AG09309 (cell line): ENCODE measurements around the gene NLRP12.
"Not testable (repeated sequence)": the region's sequence is repeated elsewhere in the genome, so short reads cannot be mapped to it uniquely, and the experiment has no call there.

ENCODE experiments used
- DNase-seq: peaks from one replicate; pipeline ENCODE4 v3.0.0-alpha.2; 2010; ENCODE audit warnings: low read depth
- H3K4me3 ChIP-seq: 2 replicates; pipeline ENCODE4 v1.5.1; 2011; ENCODE audit warnings: mild to moderate bottlenecking, low read depth, low read length, moderate library complexity; ENCODE audit not compliant: control insufficient read depth
- TF ChIP-seq, protein P1 (sequence below): IDR thresholded peaks from 2 replicates; pipeline ENCODE4 v1.5.1; 2011; ENCODE audit warnings: mild to moderate bottlenecking, low read depth, low read length, inconsistent platforms; ENCODE audit not compliant: insufficient read depth, control insufficient read depth; ENCODE audit errors: missing control alignments

The NLRP12 gene

DNA sequence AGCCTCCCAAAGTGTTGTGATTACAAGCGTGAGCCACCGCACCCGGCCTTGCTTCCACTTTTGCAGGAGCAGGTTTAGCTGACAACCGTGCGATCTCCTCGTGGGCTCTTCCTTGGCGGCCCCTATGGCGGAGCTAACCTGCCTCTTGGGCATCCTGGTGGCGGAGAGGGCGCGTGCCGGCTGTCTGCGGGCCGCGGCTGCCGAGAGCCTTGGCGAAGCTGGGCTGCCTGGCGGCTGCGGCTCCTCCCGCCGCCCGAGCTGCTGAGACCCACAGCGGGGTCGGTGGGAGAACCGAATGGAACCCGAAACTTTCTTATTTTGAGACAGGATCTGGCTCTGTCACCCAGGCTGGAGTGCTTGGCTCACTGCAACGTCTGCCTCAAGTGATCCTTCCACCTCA, 55.7 kb downstream of the NLRP12 start:
- TF ChIP-seq, protein P1, sequence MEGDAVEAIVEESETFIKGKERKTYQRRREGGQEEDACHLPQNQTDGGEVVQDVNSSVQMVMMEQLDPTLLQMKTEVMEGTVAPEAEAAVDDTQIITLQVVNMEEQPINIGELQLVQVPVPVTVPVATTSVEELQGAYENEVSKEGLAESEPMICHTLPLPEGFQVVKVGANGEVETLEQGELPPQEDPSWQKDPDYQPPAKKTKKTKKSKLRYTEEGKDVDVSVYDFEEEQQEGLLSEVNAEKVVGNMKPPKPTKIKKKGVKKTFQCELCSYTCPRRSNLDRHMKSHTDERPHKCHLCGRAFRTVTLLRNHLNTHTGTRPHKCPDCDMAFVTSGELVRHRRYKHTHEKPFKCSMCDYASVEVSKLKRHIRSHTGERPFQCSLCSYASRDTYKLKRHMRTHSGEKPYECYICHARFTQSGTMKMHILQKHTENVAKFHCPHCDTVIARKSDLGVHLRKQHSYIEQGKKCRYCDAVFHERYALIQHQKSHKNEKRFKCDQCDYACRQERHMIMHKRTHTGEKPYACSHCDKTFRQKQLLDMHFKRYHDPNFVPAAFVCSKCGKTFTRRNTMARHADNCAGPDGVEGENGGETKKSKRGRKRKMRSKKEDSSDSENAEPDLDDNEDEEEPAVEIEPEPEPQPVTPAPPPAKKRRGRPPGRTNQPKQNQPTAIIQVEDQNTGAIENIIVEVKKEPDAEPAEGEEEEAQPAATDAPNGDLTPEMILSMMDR, result no peak
- H3K4me3 ChIP-seq, result no peak overlapping the region
- no peak for DNase-seq

DNA sequence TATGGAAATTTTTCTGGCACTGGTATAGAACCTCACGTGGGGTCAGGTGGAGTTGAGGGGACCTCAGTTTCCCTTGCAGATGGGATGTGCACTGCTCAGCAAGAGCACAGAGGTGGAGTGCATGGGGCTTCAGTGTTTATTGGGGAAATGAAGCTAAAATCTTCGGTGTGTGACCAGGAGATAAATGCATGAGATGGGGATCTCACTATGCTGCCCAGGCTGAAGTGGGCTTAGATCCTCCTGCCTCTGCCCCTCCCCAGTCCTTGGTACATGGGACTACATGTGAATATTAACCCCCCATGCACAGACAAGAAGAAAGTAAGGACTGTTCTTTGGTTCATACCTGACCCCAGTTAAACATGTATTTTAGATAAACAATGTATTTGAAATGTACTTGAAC, 65.1 kb downstream of the NLRP12 start:
- DNase-seq, H3K4me3 ChIP-seq: not testable (repeated sequence)
